Measurements from ENCODE around the gene DSG4. TPM values are rescaled to one million over a fixed set of nuclear protein-coding genes. Genes with fewer than 3 reads are reported as not detected.

DSG4 gene
- total RNA-seq, 2 donors from 2014 or later: not detected

DNA sequence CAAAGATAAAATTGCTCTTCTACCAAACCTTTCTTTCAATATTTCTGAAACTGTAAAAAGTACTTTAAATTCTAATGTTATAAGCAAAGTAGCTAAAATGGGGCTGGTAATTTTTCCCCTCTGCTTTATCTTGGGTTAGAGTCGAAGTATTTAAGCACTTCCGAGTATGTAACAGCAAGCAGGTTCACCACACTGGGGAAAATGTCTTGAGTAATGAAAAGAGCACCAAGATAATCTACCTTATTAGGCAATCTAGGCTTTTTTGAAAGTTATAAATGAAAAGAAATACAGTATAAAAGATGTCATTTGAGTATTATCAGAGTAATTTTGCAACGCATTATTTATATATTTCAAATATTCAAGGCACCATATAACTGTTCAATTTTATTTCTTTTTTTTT, 70.3 kb downstream of the DSG4 start:
- ATAC-seq (no peak), DNase-seq (no peak)
- Histone ChIP-seq H3K4me1 (no peaks in the 10 kb centered on the region), H3K27ac (no peak overlapping the region), H3K9me3 (no peaks in the 10 kb centered on the region), H3K27me3 (no peaks in the 10 kb centered on the region), H3K4me3 (no peak overlapping the region), H3K36me3 (replicated peaks in 1 of 2; ENCODE audit: insufficient read depth in 1 of 2, low read depth in 2 of 2) (no peaks in the 10 kb centered on the region)
- intact Hi-C loops (cut with DNase I): no loop called here
- 52 to 54% methylated on average over 3 of the region's 3 CpGs for WGBS, 2 donors
- TF ChIP-seq, protein P1, sequence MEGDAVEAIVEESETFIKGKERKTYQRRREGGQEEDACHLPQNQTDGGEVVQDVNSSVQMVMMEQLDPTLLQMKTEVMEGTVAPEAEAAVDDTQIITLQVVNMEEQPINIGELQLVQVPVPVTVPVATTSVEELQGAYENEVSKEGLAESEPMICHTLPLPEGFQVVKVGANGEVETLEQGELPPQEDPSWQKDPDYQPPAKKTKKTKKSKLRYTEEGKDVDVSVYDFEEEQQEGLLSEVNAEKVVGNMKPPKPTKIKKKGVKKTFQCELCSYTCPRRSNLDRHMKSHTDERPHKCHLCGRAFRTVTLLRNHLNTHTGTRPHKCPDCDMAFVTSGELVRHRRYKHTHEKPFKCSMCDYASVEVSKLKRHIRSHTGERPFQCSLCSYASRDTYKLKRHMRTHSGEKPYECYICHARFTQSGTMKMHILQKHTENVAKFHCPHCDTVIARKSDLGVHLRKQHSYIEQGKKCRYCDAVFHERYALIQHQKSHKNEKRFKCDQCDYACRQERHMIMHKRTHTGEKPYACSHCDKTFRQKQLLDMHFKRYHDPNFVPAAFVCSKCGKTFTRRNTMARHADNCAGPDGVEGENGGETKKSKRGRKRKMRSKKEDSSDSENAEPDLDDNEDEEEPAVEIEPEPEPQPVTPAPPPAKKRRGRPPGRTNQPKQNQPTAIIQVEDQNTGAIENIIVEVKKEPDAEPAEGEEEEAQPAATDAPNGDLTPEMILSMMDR (IDR thresholded peaks at IDR 0.05): no peak
- no peak for TF ChIP-seq POLR2A (IDR thresholded peaks at IDR 0.05)

DNA sequence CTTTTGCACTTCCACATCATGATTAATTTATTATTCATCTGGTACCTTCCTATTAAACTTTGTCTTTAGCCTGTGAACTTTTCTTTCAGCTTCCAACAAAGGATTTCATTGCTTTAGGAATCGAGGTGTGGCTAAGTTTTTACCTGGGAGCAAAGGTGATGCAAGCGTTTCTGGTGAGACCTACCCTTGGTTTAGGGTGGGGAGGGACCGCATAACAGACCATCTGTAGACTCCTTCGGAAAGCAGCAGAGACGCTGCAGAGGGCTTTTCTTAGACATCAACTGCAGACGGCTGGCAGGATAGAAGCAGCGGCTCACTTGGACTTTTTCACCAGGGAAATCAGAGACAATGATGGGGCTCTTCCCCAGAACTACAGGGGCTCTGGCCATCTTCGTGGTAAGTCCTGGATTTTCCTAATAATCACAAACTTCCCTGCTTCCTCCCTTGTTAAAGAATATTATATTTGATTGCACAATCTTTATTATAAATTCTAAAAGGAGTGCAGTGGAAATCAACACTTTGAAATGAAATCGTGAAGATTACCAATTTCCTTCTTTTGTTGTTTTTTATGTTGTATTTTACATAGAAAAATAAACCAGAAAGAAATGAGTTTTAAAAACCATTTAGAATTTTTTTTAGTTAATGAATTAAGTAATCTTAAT, 71.1 kb downstream of the DSG4 start, which contains the start of gene DSG3:
DSG3 (plus strand) TSS at position 212 of the 662 bp plus-strand sequence; CDS start at position 349, 137 bp downstream.
- DNase-seq: no peak
- no peaks in the 10 kb centered on the region for H3K4me1 ChIP-seq

DNA sequence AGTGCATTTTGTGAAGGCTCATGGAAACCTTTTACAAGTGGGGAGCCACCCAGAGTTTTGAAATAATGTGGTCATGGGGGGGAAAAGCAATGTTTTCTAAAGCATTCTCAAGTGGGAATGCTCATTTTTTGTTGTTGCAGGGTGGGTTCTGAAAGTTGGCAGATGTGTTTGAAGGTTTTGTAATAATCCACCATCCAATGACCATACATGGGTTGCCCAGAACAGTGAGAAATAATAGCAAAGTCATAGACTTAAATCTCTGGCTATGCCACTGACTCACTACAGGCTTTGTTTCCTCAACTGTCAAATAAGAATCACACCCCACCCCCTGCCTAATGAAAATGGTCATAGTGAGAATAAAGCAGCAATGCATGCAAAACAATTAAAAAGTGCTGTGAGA, 73.8 kb downstream of the DSG4 start:
- no peak overlapping the region for H3K4me3 ChIP-seq
- TF ChIP-seq, protein P1 (IDR thresholded peaks at IDR 0.05): no peak
- TF ChIP-seq POLR2A (IDR thresholded peaks at IDR 0.05): no peak
- H3K4me1 ChIP-seq: no peaks in the 10 kb centered on the region
- no peak for ATAC-seq
- no peaks in the 10 kb centered on the region for H3K36me3 ChIP-seq (replicated peaks in 1 of 2; ENCODE audit: insufficient read depth in 1 of 2, low read depth in 2 of 2)
- no peaks in the 10 kb centered on the region for H3K9me3 ChIP-seq
- intact Hi-C loops (cut with DNase I): no loop called here
- DNase-seq: no peak
- H3K27me3 ChIP-seq: no peaks in the 10 kb centered on the region
- no peak overlapping the region for H3K27ac ChIP-seq

More for the DNA sequence above, 71.1 kb downstream of the DSG4 start, which contains the start of gene DSG3:
- 45 to 62% methylated on average over 9 of the region's 9 CpGs for WGBS, 2 donors
- no peak for ATAC-seq
- H3K27me3 ChIP-seq: no peaks in the 10 kb centered on the region
- H3K27ac ChIP-seq: no peak within 1 kb of the TSS
- H3K36me3 ChIP-seq (replicated peaks in 1 of 2; ENCODE audit: insufficient read depth in 1 of 2, low read depth in 2 of 2): no peaks in the 10 kb centered on the region
- H3K9me3 ChIP-seq: no peaks in the 10 kb centered on the region
- TF ChIP-seq POLR2A (IDR thresholded peaks at IDR 0.05): no peak
- TF ChIP-seq, protein P1 (IDR thresholded peaks at IDR 0.05): no peak
- H3K4me3 ChIP-seq: no peak within 1 kb of the TSS
- intact Hi-C loops (cut with DNase I): no loop called here

DNA sequence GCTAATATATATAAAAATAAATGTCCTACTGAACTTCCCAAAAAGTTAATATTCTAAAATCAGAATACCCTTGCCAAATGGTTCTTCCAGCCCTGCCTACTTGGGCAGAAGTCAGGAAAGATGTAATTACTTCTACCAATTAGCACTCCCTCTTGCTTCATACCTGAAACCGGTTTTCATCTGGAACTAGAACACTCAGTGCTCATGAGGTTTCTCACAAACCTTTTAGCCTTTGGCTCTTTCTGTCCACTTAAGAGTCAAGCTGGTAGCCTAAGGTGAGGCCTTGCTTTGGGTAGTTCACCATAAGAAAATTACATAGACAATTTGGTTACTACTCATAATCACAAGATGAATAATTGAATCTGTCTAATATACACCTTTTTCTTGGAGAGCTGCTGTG, 75.0 kb downstream of the DSG4 start:
- H3K4me3 ChIP-seq: no peak overlapping the region
- no peak for ATAC-seq
- no peaks in the 10 kb centered on the region for H3K4me1 ChIP-seq
- intact Hi-C loops (cut with DNase I): no loop called here
- H3K36me3 ChIP-seq (replicated peaks in 1 of 2; ENCODE audit: insufficient read depth in 1 of 2, low read depth in 2 of 2): no peaks in the 10 kb centered on the region
- no peaks in the 10 kb centered on the region for H3K27me3 ChIP-seq
- H3K27ac ChIP-seq: no peak overlapping the region
- no peak for TF ChIP-seq POLR2A (IDR thresholded peaks at IDR 0.05)
- TF ChIP-seq, protein P1 (IDR thresholded peaks at IDR 0.05): no peak
- no peaks in the 10 kb centered on the region for H3K9me3 ChIP-seq
- DNase-seq: no peak
- 63 to 79% methylated on average over 1 of the region's 1 CpG for WGBS, 2 donors

Measured in body of pancreas (tissue), 4 donors.